ENCODE data around the gene CFAP74. TPM values are rescaled to one million over a fixed set of nuclear protein-coding genes. Genes with fewer than 3 reads are reported as not detected.

CFAP74 gene
- total and polyA plus RNA-seq, 9 of the 15 experiments (the other 6 are each of a cell fraction or from before 2014, with no cell fraction given): 0.03 to 0.15 (median 0.05) TPM; not detected in 6

- TF ChIP-seq ZFP91 (CRISPR knock-in tag; IDR thresholded peaks at IDR 0.05): no peak
Measured at GRCh38 chr1:1889847-1890505, 113.6 kb downstream of the CFAP74 start (continued).

- H3K9me3 ChIP-seq (replicated peaks; ENCODE audit: control insufficient read depth, insufficient read depth, low read depth, low read length): no peaks in the 10 kb centered on the region
- peak overlapping the region; percentile 85 for H3K4me3 ChIP-seq
- H2AFZ ChIP-seq (ENCODE audit: low read depth, low read length): no peak overlapping the region
- intact Hi-C loops (cut with micrococcal nuclease): no loop called here
- in situ Hi-C loops (cut with MboI): no loop called here
- H4K20me1 ChIP-seq (replicated peaks; ENCODE audit: control insufficient read depth, insufficient read depth, low read length): peaks cover 27% of the 10 kb centered on the region
- H3K36me3 ChIP-seq (ENCODE audit: control insufficient read depth, insufficient read depth, low read length): peaks cover 17% of the 10 kb centered on the region
- BruUV-seq (replicated peaks): TSS peak; percentile 56
- H3K9ac ChIP-seq (ENCODE audit: insufficient read depth in 1 of 2, low read depth in 2 of 2, low read length in 2 of 2): peak overlapping the region; percentile 93 to 100
- peak in 1 of 4 experiments; percentile 51 for DNase-seq (ENCODE audit: extremely low read depth in 1 of 4, low spot score in 3 of 4)
- peak overlapping the region; percentile 84 for H3K4me2 ChIP-seq (ENCODE audit: insufficient read depth, low read length)
- H3K9me1 ChIP-seq (ENCODE audit: control insufficient read depth, insufficient read depth, low read length): peaks cover 3% of the 10 kb centered on the region
- ChIA-PET CTCF (ENCODE audit: low intra/inter-chr PET ratio) (no interaction called here), POLR2A (interaction anchor here (0.7 to 1.5 kb wide), 6 partner anchors 11 to 170 kb away, joined by 3 to 5 read pairs (median 3); no protein-coding TSS in a partner anchor)
- FAIRE-seq: peak; percentile 6
- peaks cover 70% of the 10 kb centered on the region for H3K79me2 ChIP-seq (ENCODE audit: control insufficient read depth, insufficient read depth, low read length)
- peak overlapping the region; percentile 97 for H3K27ac ChIP-seq (ENCODE audit: extremely low read depth, low read depth, low read length)
- whole genome bisulfite sequencing (ENCODE audit: insufficient coverage, low coverage, missing lambda C conversion rate): 10% methylated on average over 9 of the region's 9 CpGs
- H3K27me3 ChIP-seq (ENCODE audit: control insufficient read depth in 2 of 2, insufficient read depth in 2 of 2, low read length in 2 of 2): no peaks in the 10 kb centered on the region
- no peak for ATAC-seq
- peaks cover 25 to 54% of the 10 kb centered on the region in 2 experiments for H3K4me1 ChIP-seq (replicated peaks in 1 of 2; ENCODE audit: control insufficient read depth in 2 of 2, insufficient read depth in 2 of 2, low read length in 2 of 2)
- peak; percentile 46 for TF ChIP-seq CEBPB (tag; IDR thresholded peaks at IDR 0.05)
- 0 out of 2 replicates have a peak, but pooled peaks have one; percentile 34 for TF ChIP-seq ZBTB43 (CRISPR knock-in tag; IDR thresholded peaks at IDR 0.05)
- TF ChIP-seq ZBTB2 (IDR thresholded peaks at IDR 0.05): peak; percentile 53; the same call in 1 of the 2 replicates
- TF ChIP-seq DACH1 (IDR thresholded peaks at IDR 0.05; ENCODE audit: partially characterized antibody): peak; percentile 83
- peak; percentile 35 for TF ChIP-seq TBP (optimal IDR thresholded peaks at IDR 0.05; ENCODE audit: low read depth, low read length)
- TF ChIP-seq KLF6 (CRISPR knock-in tag; IDR thresholded peaks at IDR 0.05; ENCODE audit: borderline replicate concordance): no peak
- TF ChIP-seq IRF1 (CRISPR knock-in tag; IDR thresholded peaks at IDR 0.05; ENCODE audit: borderline replicate concordance): peak; percentile 78; the same call in 1 of the 2 replicates
- TF ChIP-seq RBM25 (IDR thresholded peaks at IDR 0.05; ENCODE audit: low read depth, low read length, severe bottlenecking): peak; percentile 23
- TF ChIP-seq FOXP1 (CRISPR knock-in tag; IDR thresholded peaks at IDR 0.05): 0 out of 2 replicates have a peak, but pooled peaks have one; percentile 6
- TF ChIP-seq PTTG1 (tag; IDR thresholded peaks at IDR 0.05; ENCODE audit: low read depth): no peak
Measured at GRCh38 chr1:1889090-1889750, 114.4 kb downstream of the CFAP74 start.
